GM18870 (cell line): ENCODE data around the gene TPD52L2.

Experiments
- ATAC-seq: cut with Tn5 transposase; IDR thresholded peaks from one replicate; pipeline ENCODE4 v1.9.1; 2021; ENCODE audit warnings: moderate library complexity; ENCODE audit not compliant: unreplicated experiment

The TPD52L2 gene

GRCh38 chr20:63864978-63865640 is at the start of gene TPD52L2:
TPD52L2 (plus strand) TSS chr20:63865270; CDS start chr20:63865366, 96 bp downstream.
- peak; percentile 74 for ATAC-seq

GRCh38 chr20:63815615-63816253 is 49.3 kb upstream of the TPD52L2 start:
- ATAC-seq = no peak

GRCh38 chr20:63819224-63819921 is 45.7 kb upstream of the TPD52L2 start:
- no peak for ATAC-seq

- no peak for ATAC-seq
Measured at GRCh38 chr20:63821811-63822210, 43.3 kb upstream of the TPD52L2 start.

- no peak for ATAC-seq
Measured at GRCh38 chr20:63822276-63822696, 42.8 kb upstream of the TPD52L2 start.

GRCh38 chr20:63823691-63824311 is 41.3 kb upstream of the TPD52L2 start:
- no peak for ATAC-seq

GRCh38 chr20:63825331-63826118 is 39.5 kb upstream of the TPD52L2 start:
- ATAC-seq = no peak

GRCh38 chr20:63826753-63827152 is 38.3 kb upstream of the TPD52L2 start:
- no peak for ATAC-seq

- no peak for ATAC-seq
Measured at GRCh38 chr20:63828124-63828523, 36.9 kb upstream of the TPD52L2 start.

GRCh38 chr20:63828545-63828944 is 36.5 kb upstream of the TPD52L2 start:
- ATAC-seq = no peak

GRCh38 chr20:63828951-63829350 is 36.1 kb upstream of the TPD52L2 start:
- no peak for ATAC-seq

GRCh38 chr20:63829603-63829944 is 35.5 kb upstream of the TPD52L2 start:
- ATAC-seq = no peak

GRCh38 chr20:63829945-63830835 is 34.9 kb upstream of the TPD52L2 start:
- ATAC-seq = no peak

GRCh38 chr20:63830841-63831588 is 34.1 kb upstream of the TPD52L2 start, which contains the start of gene ZBTB46:
ZBTB46 (minus strand) TSS chr20:63831264; CDS start chr20:63790757, 40,507 bp downstream.
- ATAC-seq = no peak

GRCh38 chr20:63831646-63831992 is 33.5 kb upstream of the TPD52L2 start:
- ATAC-seq = no peak

GRCh38 chr20:63831993-63832686 is 32.9 kb upstream of the TPD52L2 start:
- no peak for ATAC-seq

- no peak for ATAC-seq
Measured at GRCh38 chr20:63833776-63834490, 31.1 kb upstream of the TPD52L2 start.

GRCh38 chr20:63834491-63834880 is 30.6 kb upstream of the TPD52L2 start:
- no peak for ATAC-seq
